WTC11 (cell line): ENCODE data around the gene CACTIN. TPM values are rescaled to one million over a fixed set of nuclear protein-coding genes. Genes with fewer than 3 reads are reported as not detected.

Experiments
- ATAC-seq: fragments of 200-7000 bp; cut with Tn5 transposase; 2 replicates; pipeline ENCODE4 v1.10.0; 2021; ENCODE audit warnings: mild to moderate bottlenecking, moderate library complexity
- CTCF ChIA-PET: fragments of 300-600 bp; sonication (Branson Sonifier 250); formaldehyde crosslinking; loops from one replicate; lab custom pipeline; 2021; ENCODE audit warnings: antibody characterized with exemption; lab: Charles Lee
- POLR2A ChIA-PET: fragments of 350-600 bp; sonication (Branson Sonifier 250); formaldehyde crosslinking; loops from one replicate; lab custom pipeline; 2021; ENCODE audit warnings: antibody characterized with exemption; lab: Charles Lee
- DNase-seq: peaks from one replicate; pipeline ENCODE4 v3.0.0; 2021; ENCODE audit warnings: low spot score
- H3K27ac Mint-ChIP-seq: 2 replicates; pipeline ENCODE4 v1.8.0; 2021; ENCODE audit warnings: mixed read lengths
- H3K27me3 Mint-ChIP-seq: 2 replicates; pipeline ENCODE4 v1.8.0; 2021; ENCODE audit warnings: low read depth, mild to moderate bottlenecking, moderate library complexity, mixed read lengths
- H3K36me3 Mint-ChIP-seq: 2 replicates; pipeline ENCODE4 v1.8.0; 2021; ENCODE audit warnings: mixed read lengths
- H3K4me1 Mint-ChIP-seq: 2 replicates; pipeline ENCODE4 v1.8.0; 2022; ENCODE audit warnings: mixed read lengths
- H3K4me3 Mint-ChIP-seq: 2 replicates; pipeline ENCODE4 v1.8.0; 2021; ENCODE audit warnings: mild to moderate bottlenecking, moderate library complexity, mixed read lengths
- H3K9me3 Mint-ChIP-seq: 2 replicates; pipeline ENCODE4 v1.8.0; 2021; ENCODE audit warnings: mixed read lengths
- FOXK1 ChIP-seq: sonication (generic); formaldehyde crosslinking; IDR thresholded peaks from 2 replicates; pipeline ENCODE4 v1.8.0; 2022; ENCODE audit warnings: mild to moderate bottlenecking, moderate library complexity, missing genetic modification reagents
- KAT7 ChIP-seq: sonication (generic); formaldehyde crosslinking; IDR thresholded peaks from 2 replicates; pipeline ENCODE4 v1.8.1; 2023; ENCODE audit warnings: missing genetic modification reagents, mild to moderate bottlenecking, borderline replicate concordance
- NFATC4 ChIP-seq: fragments of 250-450 bp; sonication (Bioruptor Pico); IDR thresholded peaks from 2 replicates; pipeline ENCODE4 v1.9.0; 2021; ENCODE audit warnings: mild to moderate bottlenecking
- NR1H2 ChIP-seq: sonication (generic); formaldehyde crosslinking; IDR thresholded peaks from 2 replicates; pipeline ENCODE4 v1.9.0; 2021; ENCODE audit warnings: mild to moderate bottlenecking, moderate library complexity, missing genetic modification reagents
- SMAD4 ChIP-seq: sonication (generic); formaldehyde crosslinking; IDR thresholded peaks from 2 replicates; pipeline ENCODE4 v1.8.0; 2022; ENCODE audit warnings: mild to moderate bottlenecking, missing genetic modification reagents
- ZNF232 ChIP-seq: sonication (generic); formaldehyde crosslinking; IDR thresholded peaks from 2 replicates; pipeline ENCODE4 v1.8.0; 2022; ENCODE audit warnings: mild to moderate bottlenecking, missing genetic modification reagents
- ZNF423 ChIP-seq: fragments of 250-450 bp; sonication (Bioruptor Pico); IDR thresholded peaks from 2 replicates; pipeline ENCODE4 v2.1.2; 2022; ENCODE audit warnings: mild to moderate bottlenecking, moderate library complexity
- total RNA-seq: library from RNA; stranded (reverse); gene quantifications from 3 replicates; pipeline ENCODE4 v1.2.3, GENCODE V29; 2021
- TF ChIP-seq, protein P1 (sequence below): fragments of 250-450 bp; sonication (Bioruptor Pico); IDR thresholded peaks from 2 replicates; pipeline ENCODE4 v1.9.0; 2021; ENCODE audit warnings: mild to moderate bottlenecking, borderline replicate concordance
- TF ChIP-seq, protein P2 (sequence below): sonication (generic); formaldehyde crosslinking; IDR thresholded peaks from 2 replicates; pipeline ENCODE4 v1.8.1; 2022; ENCODE audit warnings: low read depth, missing genetic modification reagents, borderline replicate concordance
- TF ChIP-seq, protein P3 (sequence below): sonication (generic); formaldehyde crosslinking; IDR thresholded peaks from 2 replicates; pipeline ENCODE4 v1.8.0; 2022; ENCODE audit warnings: mild to moderate bottlenecking, missing genetic modification reagents
- TF ChIP-seq, protein P4 (sequence below): sonication (generic); formaldehyde crosslinking; IDR thresholded peaks from 2 replicates; pipeline ENCODE4 v1.8.0; 2022; ENCODE audit warnings: mild to moderate bottlenecking, missing genetic modification reagents
- TF ChIP-seq, protein P5 (sequence below): sonication (generic); formaldehyde crosslinking; IDR thresholded peaks from 2 replicates; pipeline ENCODE4 v1.8.1; 2023; ENCODE audit warnings: mild to moderate bottlenecking, missing genetic modification reagents
- TF ChIP-seq, protein P6 (sequence below): sonication (generic); formaldehyde crosslinking; IDR thresholded peaks from 2 replicates; pipeline ENCODE4 v1.8.0; 2023; ENCODE audit warnings: mild to moderate bottlenecking, missing genetic modification reagents
- TF ChIP-seq, protein P7 (sequence below): fragments of 250-450 bp; sonication (Bioruptor Pico); IDR thresholded peaks from 2 replicates; pipeline ENCODE4 v2.1.2; 2022; ENCODE audit warnings: mild to moderate bottlenecking, moderate library complexity

The CACTIN gene
- total RNA-seq, 1 experiment from 2014 or later: 42.2 TPM

DNA sequence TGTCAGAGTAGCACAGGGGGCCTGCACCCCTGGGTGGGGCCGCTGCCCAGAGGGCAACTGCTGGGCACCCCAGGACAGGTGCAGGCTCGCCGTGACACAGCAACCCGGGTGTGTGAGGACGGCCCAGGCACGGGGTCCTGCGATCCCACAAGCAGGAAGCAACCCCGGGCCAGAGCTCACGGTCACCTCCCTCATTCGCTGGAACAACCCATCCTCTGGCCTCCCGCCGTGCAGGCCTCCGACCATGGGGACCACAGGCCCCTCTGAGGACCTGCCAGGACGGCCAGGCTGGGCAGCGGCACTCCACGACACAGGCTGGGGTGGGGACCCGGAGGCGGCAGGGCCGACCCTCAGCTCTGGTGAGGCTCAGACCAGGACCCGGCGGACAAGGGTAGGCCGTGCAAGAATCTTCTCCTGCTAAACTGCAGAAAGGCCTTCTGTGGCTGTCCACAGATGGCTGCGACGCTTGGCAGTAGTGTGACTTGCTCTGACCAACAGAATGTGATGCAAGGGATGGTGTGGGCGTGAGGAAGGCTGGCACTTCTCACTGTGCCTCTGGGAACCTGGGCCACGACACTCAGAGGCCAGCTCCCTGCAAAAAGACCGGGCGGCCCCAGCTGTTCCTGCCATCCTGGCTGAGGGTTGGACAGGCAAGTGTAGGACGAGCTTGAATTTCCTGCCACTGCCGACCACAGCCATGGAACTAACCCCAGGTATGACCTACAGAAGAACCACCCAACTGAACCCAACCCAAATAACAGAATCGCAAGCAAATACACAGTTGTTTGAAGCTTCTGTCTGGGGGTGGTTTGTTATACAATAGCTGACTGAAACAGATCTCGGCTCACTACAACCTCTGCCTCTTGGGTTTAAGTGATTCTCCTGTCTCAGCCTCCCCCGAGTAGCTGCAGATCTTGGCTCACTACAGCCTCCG is 47.2 kb upstream of the CACTIN start:
- H3K4me3 Mint-ChIP-seq: no peak overlapping the region
- no peaks in the 10 kb centered on the region for H3K27me3 Mint-ChIP-seq
- H3K4me1 Mint-ChIP-seq: peaks cover 5% of the 10 kb centered on the region; the same call in 1 of the 2 replicates
- H3K27ac Mint-ChIP-seq: no peak overlapping the region
- CTCF ChIA-PET: interaction anchor here (0.5 to 2.8 kb wide), 8 partner anchors 10 to 679 kb away, joined by 3 to 14 read pairs (median 5); partner anchors contain the start of gene PIP5K1C
- DNase-seq: no peak
- TF ChIP-seq, protein P1, sequence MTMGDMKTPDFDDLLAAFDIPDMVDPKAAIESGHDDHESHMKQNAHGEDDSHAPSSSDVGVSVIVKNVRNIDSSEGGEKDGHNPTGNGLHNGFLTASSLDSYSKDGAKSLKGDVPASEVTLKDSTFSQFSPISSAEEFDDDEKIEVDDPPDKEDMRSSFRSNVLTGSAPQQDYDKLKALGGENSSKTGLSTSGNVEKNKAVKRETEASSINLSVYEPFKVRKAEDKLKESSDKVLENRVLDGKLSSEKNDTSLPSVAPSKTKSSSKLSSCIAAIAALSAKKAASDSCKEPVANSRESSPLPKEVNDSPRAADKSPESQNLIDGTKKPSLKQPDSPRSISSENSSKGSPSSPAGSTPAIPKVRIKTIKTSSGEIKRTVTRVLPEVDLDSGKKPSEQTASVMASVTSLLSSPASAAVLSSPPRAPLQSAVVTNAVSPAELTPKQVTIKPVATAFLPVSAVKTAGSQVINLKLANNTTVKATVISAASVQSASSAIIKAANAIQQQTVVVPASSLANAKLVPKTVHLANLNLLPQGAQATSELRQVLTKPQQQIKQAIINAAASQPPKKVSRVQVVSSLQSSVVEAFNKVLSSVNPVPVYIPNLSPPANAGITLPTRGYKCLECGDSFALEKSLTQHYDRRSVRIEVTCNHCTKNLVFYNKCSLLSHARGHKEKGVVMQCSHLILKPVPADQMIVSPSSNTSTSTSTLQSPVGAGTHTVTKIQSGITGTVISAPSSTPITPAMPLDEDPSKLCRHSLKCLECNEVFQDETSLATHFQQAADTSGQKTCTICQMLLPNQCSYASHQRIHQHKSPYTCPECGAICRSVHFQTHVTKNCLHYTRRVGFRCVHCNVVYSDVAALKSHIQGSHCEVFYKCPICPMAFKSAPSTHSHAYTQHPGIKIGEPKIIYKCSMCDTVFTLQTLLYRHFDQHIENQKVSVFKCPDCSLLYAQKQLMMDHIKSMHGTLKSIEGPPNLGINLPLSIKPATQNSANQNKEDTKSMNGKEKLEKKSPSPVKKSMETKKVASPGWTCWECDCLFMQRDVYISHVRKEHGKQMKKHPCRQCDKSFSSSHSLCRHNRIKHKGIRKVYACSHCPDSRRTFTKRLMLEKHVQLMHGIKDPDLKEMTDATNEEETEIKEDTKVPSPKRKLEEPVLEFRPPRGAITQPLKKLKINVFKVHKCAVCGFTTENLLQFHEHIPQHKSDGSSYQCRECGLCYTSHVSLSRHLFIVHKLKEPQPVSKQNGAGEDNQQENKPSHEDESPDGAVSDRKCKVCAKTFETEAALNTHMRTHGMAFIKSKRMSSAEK (CRISPR knock-in tag): no peak
- TF ChIP-seq KAT7 (CRISPR knock-in tag): no peak
- no peak for TF ChIP-seq NFATC4
- no peak for TF ChIP-seq SMAD4 (CRISPR knock-in tag)
- TF ChIP-seq, protein P2, sequence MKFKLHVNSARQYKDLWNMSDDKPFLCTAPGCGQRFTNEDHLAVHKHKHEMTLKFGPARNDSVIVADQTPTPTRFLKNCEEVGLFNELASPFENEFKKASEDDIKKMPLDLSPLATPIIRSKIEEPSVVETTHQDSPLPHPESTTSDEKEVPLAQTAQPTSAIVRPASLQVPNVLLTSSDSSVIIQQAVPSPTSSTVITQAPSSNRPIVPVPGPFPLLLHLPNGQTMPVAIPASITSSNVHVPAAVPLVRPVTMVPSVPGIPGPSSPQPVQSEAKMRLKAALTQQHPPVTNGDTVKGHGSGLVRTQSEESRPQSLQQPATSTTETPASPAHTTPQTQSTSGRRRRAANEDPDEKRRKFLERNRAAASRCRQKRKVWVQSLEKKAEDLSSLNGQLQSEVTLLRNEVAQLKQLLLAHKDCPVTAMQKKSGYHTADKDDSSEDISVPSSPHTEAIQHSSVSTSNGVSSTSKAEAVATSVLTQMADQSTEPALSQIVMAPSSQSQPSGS: no peak
- TF ChIP-seq, protein P3, sequence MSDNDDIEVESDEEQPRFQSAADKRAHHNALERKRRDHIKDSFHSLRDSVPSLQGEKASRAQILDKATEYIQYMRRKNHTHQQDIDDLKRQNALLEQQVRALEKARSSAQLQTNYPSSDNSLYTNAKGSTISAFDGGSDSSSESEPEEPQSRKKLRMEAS: no peak
- no peak for TF ChIP-seq NR1H2 (CRISPR knock-in tag)
- TF ChIP-seq, protein P4, sequence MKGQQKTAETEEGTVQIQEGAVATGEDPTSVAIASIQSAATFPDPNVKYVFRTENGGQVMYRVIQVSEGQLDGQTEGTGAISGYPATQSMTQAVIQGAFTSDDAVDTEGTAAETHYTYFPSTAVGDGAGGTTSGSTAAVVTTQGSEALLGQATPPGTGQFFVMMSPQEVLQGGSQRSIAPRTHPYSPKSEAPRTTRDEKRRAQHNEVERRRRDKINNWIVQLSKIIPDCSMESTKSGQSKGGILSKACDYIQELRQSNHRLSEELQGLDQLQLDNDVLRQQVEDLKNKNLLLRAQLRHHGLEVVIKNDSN (CRISPR knock-in tag): no peak
- TF ChIP-seq, protein P5, sequence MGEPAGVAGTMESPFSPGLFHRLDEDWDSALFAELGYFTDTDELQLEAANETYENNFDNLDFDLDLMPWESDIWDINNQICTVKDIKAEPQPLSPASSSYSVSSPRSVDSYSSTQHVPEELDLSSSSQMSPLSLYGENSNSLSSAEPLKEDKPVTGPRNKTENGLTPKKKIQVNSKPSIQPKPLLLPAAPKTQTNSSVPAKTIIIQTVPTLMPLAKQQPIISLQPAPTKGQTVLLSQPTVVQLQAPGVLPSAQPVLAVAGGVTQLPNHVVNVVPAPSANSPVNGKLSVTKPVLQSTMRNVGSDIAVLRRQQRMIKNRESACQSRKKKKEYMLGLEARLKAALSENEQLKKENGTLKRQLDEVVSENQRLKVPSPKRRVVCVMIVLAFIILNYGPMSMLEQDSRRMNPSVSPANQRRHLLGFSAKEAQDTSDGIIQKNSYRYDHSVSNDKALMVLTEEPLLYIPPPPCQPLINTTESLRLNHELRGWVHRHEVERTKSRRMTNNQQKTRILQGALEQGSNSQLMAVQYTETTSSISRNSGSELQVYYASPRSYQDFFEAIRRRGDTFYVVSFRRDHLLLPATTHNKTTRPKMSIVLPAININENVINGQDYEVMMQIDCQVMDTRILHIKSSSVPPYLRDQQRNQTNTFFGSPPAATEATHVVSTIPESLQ: no peak
- TF ChIP-seq FOXK1 (CRISPR knock-in tag): no peak
- TF ChIP-seq ZNF232 (CRISPR knock-in tag): no peak
- TF ChIP-seq, protein P6, sequence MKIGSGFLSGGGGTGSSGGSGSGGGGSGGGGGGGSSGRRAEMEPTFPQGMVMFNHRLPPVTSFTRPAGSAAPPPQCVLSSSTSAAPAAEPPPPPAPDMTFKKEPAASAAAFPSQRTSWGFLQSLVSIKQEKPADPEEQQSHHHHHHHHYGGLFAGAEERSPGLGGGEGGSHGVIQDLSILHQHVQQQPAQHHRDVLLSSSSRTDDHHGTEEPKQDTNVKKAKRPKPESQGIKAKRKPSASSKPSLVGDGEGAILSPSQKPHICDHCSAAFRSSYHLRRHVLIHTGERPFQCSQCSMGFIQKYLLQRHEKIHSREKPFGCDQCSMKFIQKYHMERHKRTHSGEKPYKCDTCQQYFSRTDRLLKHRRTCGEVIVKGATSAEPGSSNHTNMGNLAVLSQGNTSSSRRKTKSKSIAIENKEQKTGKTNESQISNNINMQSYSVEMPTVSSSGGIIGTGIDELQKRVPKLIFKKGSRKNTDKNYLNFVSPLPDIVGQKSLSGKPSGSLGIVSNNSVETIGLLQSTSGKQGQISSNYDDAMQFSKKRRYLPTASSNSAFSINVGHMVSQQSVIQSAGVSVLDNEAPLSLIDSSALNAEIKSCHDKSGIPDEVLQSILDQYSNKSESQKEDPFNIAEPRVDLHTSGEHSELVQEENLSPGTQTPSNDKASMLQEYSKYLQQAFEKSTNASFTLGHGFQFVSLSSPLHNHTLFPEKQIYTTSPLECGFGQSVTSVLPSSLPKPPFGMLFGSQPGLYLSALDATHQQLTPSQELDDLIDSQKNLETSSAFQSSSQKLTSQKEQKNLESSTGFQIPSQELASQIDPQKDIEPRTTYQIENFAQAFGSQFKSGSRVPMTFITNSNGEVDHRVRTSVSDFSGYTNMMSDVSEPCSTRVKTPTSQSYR: no peak
- TF ChIP-seq, protein P7, sequence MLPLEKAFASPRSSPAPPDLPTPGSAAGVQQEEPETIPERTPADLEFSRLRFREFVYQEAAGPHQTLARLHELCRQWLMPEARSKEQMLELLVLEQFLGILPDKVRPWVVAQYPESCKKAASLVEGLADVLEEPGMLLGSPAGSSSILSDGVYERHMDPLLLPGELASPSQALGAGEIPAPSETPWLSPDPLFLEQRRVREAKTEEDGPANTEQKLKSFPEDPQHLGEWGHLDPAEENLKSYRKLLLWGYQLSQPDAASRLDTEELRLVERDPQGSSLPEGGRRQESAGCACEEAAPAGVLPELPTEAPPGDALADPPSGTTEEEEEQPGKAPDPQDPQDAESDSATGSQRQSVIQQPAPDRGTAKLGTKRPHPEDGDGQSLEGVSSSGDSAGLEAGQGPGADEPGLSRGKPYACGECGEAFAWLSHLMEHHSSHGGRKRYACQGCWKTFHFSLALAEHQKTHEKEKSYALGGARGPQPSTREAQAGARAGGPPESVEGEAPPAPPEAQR (CRISPR knock-in tag): no peak
- no peak for TF ChIP-seq ZNF423
- TF ChIP-seq, all 79 proteins: peak for 0
- no peaks in the 10 kb centered on the region for H3K36me3 Mint-ChIP-seq
- H3K9me3 Mint-ChIP-seq: no peaks in the 10 kb centered on the region
- POLR2A ChIA-PET: no interaction called here
- no peak for ATAC-seq
